Mesenchymal stem cell (in vitro differentiated cells and primary cell): ENCODE data around the gene ARMH1.

ENCODE experiments used
- DNase-seq: peaks from one replicate; pipeline ENCODE4 v3.0.0-alpha.2; 2013
- H2AFZ ChIP-seq: one replicate; pipeline ENCODE4 v1.6.1; 2013; ENCODE audit warnings: low read depth, mild to moderate bottlenecking, control low read depth, inconsistent platforms, low read length, moderate library complexity
- H2AK5ac ChIP-seq: 2 replicates; pipeline ENCODE4 v1.6.1; 2013; ENCODE audit warnings: low read length, moderate library complexity, mild to moderate bottlenecking, inconsistent platforms; ENCODE audit not compliant: severe bottlenecking
- H2BK120ac ChIP-seq: one replicate; pipeline ENCODE4 v1.6.1; 2013; ENCODE audit warnings: low read depth, mild to moderate bottlenecking, inconsistent platforms, low read length, moderate library complexity
- H2BK12ac ChIP-seq, 2 experiments: one replicate each; pipeline ENCODE4 v1.6.1; 2013; ENCODE audit warnings: inconsistent platforms in 2 of 2, low read length in 2 of 2, mild to moderate bottlenecking in 2 of 2, moderate library complexity in 2 of 2, control low read depth in 1 of 2
- H2BK15ac ChIP-seq: one replicate; pipeline ENCODE4 v1.6.1; 2013; ENCODE audit warnings: mild to moderate bottlenecking, low read depth, inconsistent platforms; ENCODE audit not compliant: poor library complexity, severe bottlenecking
- H2BK5ac ChIP-seq: 2 replicates; pipeline ENCODE4 v1.6.1; 2013; ENCODE audit warnings: low read depth, mild to moderate bottlenecking, low read length, control low read depth, inconsistent platforms; ENCODE audit not compliant: poor library complexity, severe bottlenecking
- H3K14ac ChIP-seq, 2 experiments: one replicate each; pipeline ENCODE4 v1.6.1; 2013; ENCODE audit warnings: inconsistent platforms in 2 of 2, low read length in 2 of 2, control low read depth in 1 of 2, mild to moderate bottlenecking in 1 of 2, moderate library complexity in 1 of 2
- H3K18ac ChIP-seq, 2 experiments: one replicate each; pipeline ENCODE4 v1.6.1; 2013; ENCODE audit warnings: inconsistent platforms in 2 of 2, low read length in 2 of 2, control low read depth in 1 of 2, low read depth in 1 of 2, mild to moderate bottlenecking in 1 of 2
- H3K23ac ChIP-seq, 2 experiments: one replicate each; pipeline ENCODE4 v1.6.1; 2013; ENCODE audit warnings: inconsistent platforms in 2 of 2, low read length in 2 of 2, mild to moderate bottlenecking in 2 of 2, moderate library complexity in 2 of 2, control low read depth in 1 of 2
- H3K27ac ChIP-seq: 2 replicates; pipeline ENCODE4 v1.5.1; 2013; ENCODE audit warnings: mild to moderate bottlenecking, moderate library complexity, low read length, control low read depth, inconsistent platforms; ENCODE audit not compliant: poor library complexity, severe bottlenecking
- H3K27me3 ChIP-seq, 2 experiments: 2 replicates each; pipeline versions ENCODE4 v1.6.1 to v1.7.0; 2013; ENCODE audit warnings: low read length in 2 of 2, mild to moderate bottlenecking in 2 of 2, moderate library complexity in 2 of 2, control low read depth in 1 of 2, inconsistent platforms in 1 of 2; ENCODE audit not compliant: control insufficient read depth in 1 of 2, insufficient read depth in 1 of 2
- H3K36me3 ChIP-seq, 2 experiments: 2 replicates each; pipeline versions ENCODE4 v1.6.1 to v1.7.0; 2013; ENCODE audit warnings: low read length in 2 of 2, control low read depth in 1 of 2, inconsistent platforms in 1 of 2, low read depth in 1 of 2, mild to moderate bottlenecking in 1 of 2; ENCODE audit not compliant: insufficient read depth in 2 of 2, control insufficient read depth in 1 of 2
- H3K4ac ChIP-seq, 2 experiments: one replicate each; pipeline ENCODE4 v1.6.1; 2013; ENCODE audit warnings: inconsistent platforms in 2 of 2, low read length in 2 of 2, mild to moderate bottlenecking in 2 of 2, moderate library complexity in 2 of 2, control low read depth in 1 of 2, low read depth in 1 of 2
- H3K4me1 ChIP-seq: 2 replicates; pipeline ENCODE4 v1.6.1; 2013; ENCODE audit warnings: low read depth, low read length, control low read depth; ENCODE audit not compliant: control insufficient read depth, insufficient read depth
- H3K4me2 ChIP-seq: 2 replicates; pipeline ENCODE4 v1.6.1; 2013; ENCODE audit warnings: low read length, mild to moderate bottlenecking, inconsistent platforms; ENCODE audit not compliant: poor library complexity, severe bottlenecking
- H3K4me3 ChIP-seq, 2 experiments: 2 replicates each; pipeline versions ENCODE4 v1.5.1 to v1.7.0; 2013; ENCODE audit warnings: low read length in 2 of 2, mild to moderate bottlenecking in 2 of 2, control low read depth in 1 of 2, low read depth in 1 of 2; ENCODE audit not compliant: insufficient read depth in 1 of 2
- H3K79me1 ChIP-seq: replicated peaks from 2 replicates; pipeline ENCODE4 v1.6.1; 2013; ENCODE audit warnings: mild to moderate bottlenecking, control low read depth, low read length, inconsistent platforms; ENCODE audit not compliant: poor library complexity, severe bottlenecking
- H3K9ac ChIP-seq: 2 replicates; pipeline ENCODE4 v1.7.0; 2013; ENCODE audit warnings: mild to moderate bottlenecking, low read length, moderate library complexity
- H3K9me3 ChIP-seq: 2 replicates; pipeline ENCODE4 v1.7.0; 2013; ENCODE audit warnings: mild to moderate bottlenecking, low read length; ENCODE audit not compliant: control insufficient read depth
- H4K8ac ChIP-seq: one replicate; pipeline ENCODE4 v1.6.1; 2013; ENCODE audit warnings: inconsistent platforms, mild to moderate bottlenecking, low read length, moderate library complexity
- H4K91ac ChIP-seq: one replicate; pipeline ENCODE4 v1.6.1; 2013; ENCODE audit warnings: mild to moderate bottlenecking, low read length, inconsistent platforms
- WGBS: methylation state at CpG from one replicate; pipeline ENCODE4 v1.1.7; 2013; ENCODE audit warnings: mixed read lengths; 5-methylcytosine and 5-hydroxymethylcytosine counted together

Gene ARMH1

GRCh38 chr1:44740179-44740617 is 65.7 kb downstream of the ARMH1 start:
- H3K36me3 ChIP-seq, result no peaks in the 10 kb centered on the region
- no peak overlapping the region for H2BK120ac ChIP-seq
- no peak overlapping the region for H3K27ac ChIP-seq
- H3K4me1 ChIP-seq, result peaks cover 6% of the 10 kb centered on the region
- no peak overlapping the region for H2BK15ac ChIP-seq
- H2BK12ac ChIP-seq, result no peak overlapping the region
- peak overlapping the region; percentile 94 for H2AFZ ChIP-seq
- no peak overlapping the region for H3K14ac ChIP-seq
- H3K23ac ChIP-seq, result peak overlapping the region in 1 of 2 experiments; percentile 37
- H3K9ac ChIP-seq, result peak overlapping the region; percentile 96
- no peaks in the 10 kb centered on the region for H3K27me3 ChIP-seq
- H3K4me2 ChIP-seq, result peak overlapping the region; percentile 91
- H3K79me1 ChIP-seq, result peaks cover 22% of the 10 kb centered on the region
- peak overlapping the region; percentile 65 to 99 for H3K4me3 ChIP-seq
- H2AK5ac ChIP-seq, result no peak overlapping the region
- DNase-seq, result no peak
- no peak overlapping the region for H4K91ac ChIP-seq
- no peak overlapping the region for H2BK5ac ChIP-seq
- no peak overlapping the region for H3K18ac ChIP-seq
- no peaks in the 10 kb centered on the region for H3K9me3 ChIP-seq
- WGBS, result 2% methylated on average over 14 of the region's 14 CpGs
- no peak overlapping the region for H3K4ac ChIP-seq
- no peak overlapping the region for H4K8ac ChIP-seq

GRCh38 chr1:44743211-44743610 is 68.7 kb downstream of the ARMH1 start:
- no peak overlapping the region for H2BK12ac ChIP-seq
- H3K23ac ChIP-seq, result no peak overlapping the region
- H3K4me3 ChIP-seq, result no peak overlapping the region
- H4K91ac ChIP-seq, result no peak overlapping the region
- H2AFZ ChIP-seq, result no peak overlapping the region
- H2AK5ac ChIP-seq, result no peak overlapping the region
- peaks cover 33% of the 10 kb centered on the region for H3K79me1 ChIP-seq
- WGBS, result 100% methylated on average over 1 of the region's 1 CpG
- no peak for DNase-seq
- H3K9me3 ChIP-seq, result no peaks in the 10 kb centered on the region
- H2BK120ac ChIP-seq, result no peak overlapping the region
- H3K18ac ChIP-seq, result no peak overlapping the region
- H2BK15ac ChIP-seq, result no peak overlapping the region
- no peak overlapping the region for H2BK5ac ChIP-seq
- no peak overlapping the region for H3K27ac ChIP-seq
- H3K4me1 ChIP-seq, result peaks cover 6% of the 10 kb centered on the region
- H3K4me2 ChIP-seq, result no peak overlapping the region
- H3K36me3 ChIP-seq, result peaks cover 0 to 10% of the 10 kb centered on the region in 2 experiments
- no peak overlapping the region for H3K14ac ChIP-seq
- no peaks in the 10 kb centered on the region for H3K27me3 ChIP-seq
- H3K4ac ChIP-seq, result no peak overlapping the region
- no peak overlapping the region for H3K9ac ChIP-seq
- H4K8ac ChIP-seq, result peak overlapping the region; percentile 4

GRCh38 chr1:44747878-44748277 is 73.4 kb downstream of the ARMH1 start:
- Histone ChIP-seq H3K79me1 (peaks cover 31% of the 10 kb centered on the region), H3K4me1 (no peaks in the 10 kb centered on the region), H2BK15ac (no peak overlapping the region), H3K27ac (no peak overlapping the region), H3K36me3 (peaks cover 6 to 23% of the 10 kb centered on the region in 2 experiments), H3K18ac (no peak overlapping the region), H3K4ac (no peak overlapping the region), H3K23ac (no peak overlapping the region), H2AK5ac (no peak overlapping the region), H3K4me2 (no peak overlapping the region), H4K91ac (no peak overlapping the region), H3K27me3 (no peaks in the 10 kb centered on the region), H3K9me3 (no peaks in the 10 kb centered on the region), H2AFZ (no peak overlapping the region), H3K9ac (no peak overlapping the region), H2BK5ac (no peak overlapping the region), H2BK12ac (no peak overlapping the region), H2BK120ac (no peak overlapping the region), H3K4me3 (no peak overlapping the region), H4K8ac (no peak overlapping the region), H3K14ac (no peak overlapping the region)
- WGBS, result 90% methylated on average over 3 of the region's 3 CpGs
- DNase-seq, result no peak

- Histone ChIP-seq H3K18ac (no peak overlapping the region), H4K91ac (no peak overlapping the region), H2BK15ac (no peak overlapping the region), H3K23ac (no peak overlapping the region), H3K4me2 (no peak overlapping the region), H3K79me1 (peaks cover 6% of the 10 kb centered on the region), H2BK5ac (no peak overlapping the region), H3K36me3 (peaks cover 39 to 48% of the 10 kb centered on the region in 2 experiments), H3K4ac (no peak overlapping the region), H2BK12ac (no peak overlapping the region), H3K9ac (no peak overlapping the region), H3K4me3 (no peak overlapping the region), H4K8ac (no peak overlapping the region), H3K27me3 (no peaks in the 10 kb centered on the region), H2BK120ac (no peak overlapping the region), H2AFZ (no peak overlapping the region), H3K4me1 (no peaks in the 10 kb centered on the region), H2AK5ac (no peak overlapping the region), H3K9me3 (no peaks in the 10 kb centered on the region), H3K14ac (no peak overlapping the region), H3K27ac (no peak overlapping the region)
- WGBS, result 100% methylated on average over 2 of the region's 2 CpGs
- DNase-seq, result no peak
Measured at GRCh38 chr1:44757420-44757819, 82.9 kb downstream of the ARMH1 start.
